SK-N-MC (cell line): ENCODE data around the gene DPYSL4.

Source experiments
- DNase-seq: peaks from one replicate; pipeline ENCODE4 v3.0.0-alpha.2; 2011; ENCODE audit warnings: low read depth, low spot score
- H3K27ac ChIP-seq: fragments of 200-600 bp; sonication (generic); 2 replicates; pipeline ENCODE4 v1.5.1; 2016; ENCODE audit warnings: mixed run types
- H3K36me3 ChIP-seq: fragments of 200-600 bp; sonication (generic); 2 replicates; pipeline ENCODE4 v1.6.1; 2017; ENCODE audit warnings: antibody characterized with exemption, low read length, mixed read lengths; ENCODE audit not compliant: insufficient read depth
- H3K4me3 ChIP-seq: fragments of 200-600 bp; sonication (generic); 2 replicates; pipeline ENCODE4 v1.5.1; 2016
- H3K9ac ChIP-seq: fragments of 200-600 bp; sonication (generic); 2 replicates; pipeline ENCODE4 v1.8.0; 2017; ENCODE audit warnings: mixed run types, mixed read lengths; ENCODE audit not compliant: insufficient read length
- H3K9me3 ChIP-seq: fragments of 200-600 bp; sonication (generic); 2 replicates; pipeline ENCODE4 v1.6.1; 2017; ENCODE audit warnings: low read depth, mild to moderate bottlenecking, antibody characterized with exemption, low read length, moderate library complexity, mixed read lengths
- EZH2 ChIP-seq: fragments of 200-600 bp; sonication (generic); IDR thresholded peaks from one replicate; pipeline ENCODE4 v1.6.1; 2017; ENCODE audit warnings: antibody characterized with exemption
- FOXP2 ChIP-seq: optimal IDR thresholded peaks from 2 replicates; pipeline ENCODE3; 2011; ENCODE audit warnings: mild to moderate bottlenecking, moderate library complexity; ENCODE audit not compliant: insufficient read depth; ENCODE audit errors: extremely low read length, control extremely low read depth
- POLR2AphosphoS5 ChIP-seq: IDR thresholded peaks from 2 replicates; pipeline ENCODE4 v1.6.1; 2012; ENCODE audit warnings: mild to moderate bottlenecking, low read depth, low read length, borderline replicate concordance

The DPYSL4 gene

DNA sequence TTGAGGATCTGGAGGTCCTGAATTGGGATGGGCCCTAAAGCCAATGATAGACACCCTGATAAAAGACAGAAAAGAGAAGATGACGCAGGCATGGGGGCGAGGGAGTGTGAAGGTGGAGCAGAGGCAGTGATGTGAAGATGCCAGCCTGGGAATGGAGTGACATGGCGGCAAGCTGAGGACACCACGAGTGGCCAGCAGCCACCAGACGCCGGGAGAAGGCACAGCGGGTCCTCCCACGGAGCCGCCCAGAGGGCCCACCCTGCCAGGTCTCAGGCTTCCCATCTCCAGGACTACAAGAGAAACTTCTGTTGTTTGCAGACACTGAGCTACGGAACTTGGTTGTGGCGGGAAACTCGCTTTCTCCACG is 44.9 kb downstream of the DPYSL4 start:
- DNase-seq = no peak
- H3K4me3 ChIP-seq = no peak overlapping the region
- H3K9me3 ChIP-seq = no peaks in the 10 kb centered on the region
- no peak for TF ChIP-seq FOXP2
- TF ChIP-seq EZH2 = no peak
- TF ChIP-seq POLR2AphosphoS5 = no peak
- H3K27ac ChIP-seq = no peak overlapping the region
- no peak overlapping the region for H3K9ac ChIP-seq
- no peaks in the 10 kb centered on the region for H3K36me3 ChIP-seq

DNA sequence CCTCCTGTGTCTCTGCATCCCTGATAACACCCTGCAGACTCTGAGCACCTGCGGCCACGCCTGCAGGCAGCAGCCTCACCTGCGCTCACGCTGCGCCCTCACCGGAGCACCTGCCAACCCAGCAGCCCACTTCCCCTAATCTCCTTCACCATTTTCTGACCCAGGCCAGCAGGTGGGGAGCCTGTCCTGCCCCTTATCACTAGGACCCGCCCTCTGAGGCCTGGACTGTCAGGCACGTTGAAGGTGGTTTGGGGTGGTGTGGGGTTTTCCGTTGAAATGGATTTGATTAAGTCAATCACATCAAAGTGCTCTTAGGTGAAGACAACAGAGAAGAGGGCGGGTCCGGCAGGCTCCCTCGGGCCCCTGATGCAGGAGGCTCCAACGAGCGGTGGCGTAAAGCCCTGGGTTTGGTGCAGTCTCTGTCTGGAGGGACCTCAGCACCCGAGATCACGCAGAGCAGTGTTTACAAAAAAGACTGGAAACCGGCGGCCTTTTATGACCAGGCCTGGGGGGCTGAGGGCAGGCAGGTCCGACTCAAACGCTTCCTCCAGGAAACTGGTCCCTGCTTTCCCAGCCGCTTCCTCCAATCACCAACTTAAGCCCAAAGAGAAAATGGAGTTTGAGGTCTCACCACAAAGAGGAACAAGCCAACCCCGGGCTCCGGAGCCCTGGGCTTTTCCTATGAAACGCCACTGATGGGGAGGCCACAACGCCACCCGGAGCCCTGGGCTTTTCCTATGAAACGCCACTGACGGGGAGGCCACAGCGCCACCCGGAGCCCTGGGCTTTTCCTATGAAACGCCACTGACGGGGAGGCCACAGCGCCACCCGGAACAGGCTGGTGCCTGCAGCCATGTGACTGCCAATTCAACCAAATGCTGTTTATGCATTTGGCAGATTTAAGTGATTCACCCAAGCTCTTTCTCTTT is 45.5 kb downstream of the DPYSL4 start:
- H3K9me3 ChIP-seq = no peaks in the 10 kb centered on the region
- no peak for TF ChIP-seq POLR2AphosphoS5
- TF ChIP-seq FOXP2 = no peak
- no peak for TF ChIP-seq EZH2
- DNase-seq = no peak
- H3K9ac ChIP-seq = no peak overlapping the region
- no peak overlapping the region for H3K27ac ChIP-seq
- H3K4me3 ChIP-seq = no peak overlapping the region
- no peaks in the 10 kb centered on the region for H3K36me3 ChIP-seq

DNA sequence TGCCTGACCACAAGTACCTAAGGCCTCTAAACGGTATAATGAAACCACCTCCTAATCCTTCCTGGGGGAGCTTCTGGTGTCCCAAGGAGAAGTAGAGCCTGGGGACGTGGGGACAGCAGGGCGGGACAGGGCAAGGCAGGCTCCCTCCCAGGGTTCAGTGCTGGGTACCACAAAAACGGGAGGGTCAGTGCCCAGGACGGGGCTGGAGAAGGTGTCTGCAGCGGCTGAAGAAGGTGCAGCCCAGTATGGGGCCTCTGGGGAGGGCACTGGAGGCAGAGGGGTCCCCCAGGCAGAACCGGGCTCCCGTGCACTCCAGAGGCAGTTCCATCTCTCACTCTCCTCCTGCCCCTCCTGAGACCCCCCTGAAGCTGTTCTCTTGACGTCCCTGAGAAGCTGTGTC is 46.2 kb downstream of the DPYSL4 start:
- H3K4me3 ChIP-seq = no peak overlapping the region
- TF ChIP-seq POLR2AphosphoS5 (no peak), EZH2 (no peak)

GRCh38 chr10:132233501-132234085 is 46.8 kb downstream of the DPYSL4 start:
- Histone ChIP-seq H3K27ac (no peak overlapping the region), H3K9me3 (no peaks in the 10 kb centered on the region), H3K4me3 (no peak overlapping the region), H3K36me3 (no peaks in the 10 kb centered on the region), H3K9ac (no peak overlapping the region)
- TF ChIP-seq EZH2 = no peak
- TF ChIP-seq POLR2AphosphoS5 = no peak
- no peak for TF ChIP-seq FOXP2
- no peak for DNase-seq

More for the DNA sequence above, 46.2 kb downstream of the DPYSL4 start:
- DNase-seq = no peak
- Histone ChIP-seq H3K36me3 (no peaks in the 10 kb centered on the region), H3K9me3 (no peaks in the 10 kb centered on the region), H3K27ac (no peak overlapping the region), H3K9ac (no peak overlapping the region)

DNA sequence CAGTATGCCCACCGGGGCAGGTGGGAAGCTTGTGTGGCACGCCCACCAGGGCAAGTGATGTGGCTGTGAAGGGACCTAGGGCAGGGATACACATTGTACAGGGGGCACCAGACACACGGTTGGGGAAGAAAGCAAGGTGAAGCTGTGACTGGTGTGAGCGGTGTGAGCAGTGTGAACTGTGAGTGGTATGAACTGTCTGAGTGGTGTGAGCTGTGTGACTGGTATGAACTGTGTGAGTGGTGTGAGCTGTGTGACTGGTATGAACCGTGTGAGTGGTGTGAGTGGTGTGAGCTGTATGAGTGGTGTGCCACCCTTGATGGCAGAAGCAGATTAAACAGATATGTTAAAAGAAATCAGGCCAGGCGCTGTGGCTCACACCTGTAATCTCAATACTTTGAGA is 48.1 kb downstream of the DPYSL4 start:
- Histone ChIP-seq H3K27ac (no peak overlapping the region), H3K9me3 (no peaks in the 10 kb centered on the region), H3K4me3 (no peak overlapping the region), H3K9ac (no peak overlapping the region), H3K36me3 (no peaks in the 10 kb centered on the region)
- TF ChIP-seq POLR2AphosphoS5 (no peak), FOXP2 (no peak), EZH2 (no peak)
- no peak for DNase-seq

DNA sequence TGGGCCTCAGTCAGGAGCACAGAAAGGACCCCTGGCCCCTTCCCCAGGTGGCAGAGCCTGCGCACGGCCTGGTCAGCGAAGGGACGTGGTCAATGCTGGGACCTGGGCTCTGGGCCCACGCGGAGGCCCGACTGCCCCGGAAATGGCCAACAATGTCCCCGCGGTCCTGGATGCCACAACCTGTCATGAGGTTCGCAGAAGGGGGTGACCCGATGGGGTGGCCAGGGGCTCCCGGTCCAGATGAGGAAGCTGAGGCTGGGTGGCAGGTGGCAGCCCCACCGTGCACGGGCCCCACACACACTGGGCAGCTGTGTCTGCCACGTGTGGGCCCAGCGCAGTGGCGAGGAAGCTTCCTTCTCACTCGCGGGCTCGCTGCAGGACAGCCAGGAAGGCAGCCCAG is 49.4 kb downstream of the DPYSL4 start:
- Histone ChIP-seq H3K36me3 (no peaks in the 10 kb centered on the region), H3K9me3 (no peaks in the 10 kb centered on the region), H3K9ac (no peak overlapping the region), H3K4me3 (no peak overlapping the region), H3K27ac (no peak overlapping the region)
- no peak for DNase-seq
- no peak for TF ChIP-seq FOXP2
- TF ChIP-seq POLR2AphosphoS5 = no peak
- TF ChIP-seq EZH2 = no peak

- H3K36me3 ChIP-seq = no peaks in the 10 kb centered on the region
- no peak overlapping the region for H3K9ac ChIP-seq
- no peaks in the 10 kb centered on the region for H3K9me3 ChIP-seq
- DNase-seq = no peak
- H3K27ac ChIP-seq = no peak overlapping the region
- TF ChIP-seq EZH2 = no peak
- no peak for TF ChIP-seq FOXP2
- no peak for TF ChIP-seq POLR2AphosphoS5
- H3K4me3 ChIP-seq = no peak overlapping the region
Observed at GRCh38 chr10:132236881-132237280, 50.1 kb downstream of the DPYSL4 start.

DNA sequence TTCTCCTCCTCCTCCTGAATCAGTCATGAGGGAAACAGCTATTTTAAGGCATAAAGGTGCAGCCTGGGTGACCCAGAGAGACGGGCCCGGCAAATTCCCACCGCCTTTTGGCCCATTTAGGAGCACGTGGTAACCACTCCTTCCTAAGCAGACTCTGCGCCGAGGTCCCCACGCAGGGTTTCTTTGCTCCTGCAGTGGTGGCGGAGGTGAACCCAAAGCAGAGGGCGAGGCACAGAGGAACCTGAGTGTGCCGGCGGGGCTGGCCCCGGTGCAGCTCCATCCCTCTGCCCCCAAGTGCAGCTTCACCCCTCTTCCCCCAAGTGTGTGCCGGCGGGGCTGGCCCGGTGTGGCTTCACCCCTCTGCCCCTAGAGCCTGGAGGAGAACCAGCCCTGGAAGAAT is 50.6 kb downstream of the DPYSL4 start:
- H3K9ac ChIP-seq = no peak overlapping the region
- no peak overlapping the region for H3K27ac ChIP-seq
- no peaks in the 10 kb centered on the region for H3K36me3 ChIP-seq
- TF ChIP-seq POLR2AphosphoS5 = no peak
- no peak for TF ChIP-seq FOXP2
- TF ChIP-seq EZH2 = no peak
- no peak overlapping the region for H3K4me3 ChIP-seq
- no peaks in the 10 kb centered on the region for H3K9me3 ChIP-seq
- DNase-seq = no peak
